ENCODE data around the gene THSD4. TPM values are rescaled to one million over a fixed set of nuclear protein-coding genes. Genes with fewer than 3 reads are reported as not detected.

Gene THSD4
- total RNA-seq, 1 experiment from 2014 or later, result 65.4 TPM

- no peak for TF ChIP-seq POLR2AphosphoS5 (IDR thresholded peaks at IDR 0.05; ENCODE audit: low read depth, low read length)
- no peak for TF ChIP-seq REST (IDR thresholded peaks at IDR 0.05; ENCODE audit: insufficient read depth in 1 of 2, low read depth in 2 of 2, low read length in 1 of 2)
- no peak for TF ChIP-seq CTCF (IDR thresholded peaks at IDR 0.05)
- no peak for TF ChIP-seq SIN3A (IDR thresholded peaks at IDR 0.05; ENCODE audit: borderline replicate concordance, insufficient read depth, low read depth, low read length)
- no peak for TF ChIP-seq TCF7L2 (IDR thresholded peaks at IDR 0.05; ENCODE audit: low read depth, low read length)
- BruUV-seq (replicated peaks), result no TSS peak
- no peak for ATAC-seq
- ChIA-PET CTCF (no interaction called here), POLR2A (no interaction called here)
- Histone ChIP-seq H3K36me3 (ENCODE audit: control insufficient read depth, insufficient read depth, low read length) (no peaks in the 10 kb centered on the region; the same call in 1 of the 2 replicates), H3K9me3 (ENCODE audit: control insufficient read depth, insufficient read depth, low read depth, low read length) (no peaks in the 10 kb centered on the region), H3K4me1 (ENCODE audit: control insufficient read depth, insufficient read depth, low read length) (no peaks in the 10 kb centered on the region), H3K27me3 (ENCODE audit: control insufficient read depth, insufficient read depth, low read length) (no peaks in the 10 kb centered on the region), H3K4me3 (ENCODE audit: low read depth in 2 of 2, low read length in 2 of 2) (no peak overlapping the region), H3K27ac (ENCODE audit: low read length) (no peak overlapping the region)
- no peak for DNase-seq (ENCODE audit: low read depth, low spot score)
- in situ Hi-C loops (cut with HindIII; ENCODE audit: low pct_unique_long_range_greater_than_20kb, low sequenced_read_pairs), result no loop called here
- intact Hi-C loops (cut with micrococcal nuclease; ENCODE audit: unreplicated experiment), result no loop called here
Observed at GRCh38 chr15:71331173-71331572, 215.9 kb downstream of the THSD4 start.

DNA sequence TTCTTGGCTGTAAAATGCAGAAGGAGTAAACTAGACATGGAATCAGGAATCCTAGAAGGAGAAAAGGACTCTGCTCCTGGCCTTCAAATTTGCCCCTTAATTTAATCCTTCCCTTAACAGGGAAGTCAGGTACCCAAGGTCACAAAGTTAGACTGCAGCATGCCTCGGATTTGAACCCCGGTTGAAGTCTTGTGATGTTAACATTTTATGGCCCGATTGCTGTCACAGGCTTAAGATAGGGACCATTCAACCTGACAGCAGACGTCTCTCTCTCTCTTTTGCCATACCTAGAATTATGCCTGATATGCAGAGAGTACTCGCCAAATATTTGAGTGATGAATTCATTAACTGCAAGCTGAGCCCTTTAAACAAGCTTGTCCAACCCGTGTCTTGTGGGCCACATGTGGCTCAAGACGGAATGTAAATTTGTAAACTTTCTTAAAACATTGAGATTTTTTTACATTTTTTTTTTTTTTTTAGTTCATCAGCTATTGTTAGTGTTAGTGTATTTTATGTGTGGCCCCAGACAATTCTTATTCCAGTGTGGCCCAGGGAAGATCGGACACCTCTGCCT lies 217.2 kb downstream of the THSD4 start:
- DNase-seq (ENCODE audit: low read depth, low spot score) (no peak), ATAC-seq (no peak)
- no peaks in the 10 kb centered on the region; the same call in 1 of the 2 replicates for H3K36me3 ChIP-seq (ENCODE audit: control insufficient read depth, insufficient read depth, low read length)
- H3K4me1 ChIP-seq (ENCODE audit: control insufficient read depth, insufficient read depth, low read length), result no peaks in the 10 kb centered on the region
- intact Hi-C loops (cut with micrococcal nuclease; ENCODE audit: unreplicated experiment) (no loop called here), in situ Hi-C loops (cut with HindIII; ENCODE audit: low pct_unique_long_range_greater_than_20kb, low sequenced_read_pairs) (no loop called here)
- BruUV-seq (replicated peaks), result no TSS peak
- H3K9me3 ChIP-seq (ENCODE audit: control insufficient read depth, insufficient read depth, low read depth, low read length), result no peaks in the 10 kb centered on the region
- POLR2A ChIA-PET, result no interaction called here
- TF ChIP-seq POLR2AphosphoS5 (IDR thresholded peaks at IDR 0.05; ENCODE audit: low read depth, low read length), result no peak
- TF ChIP-seq SIN3A (IDR thresholded peaks at IDR 0.05; ENCODE audit: borderline replicate concordance, insufficient read depth, low read depth, low read length), result no peak
- TF ChIP-seq REST (IDR thresholded peaks at IDR 0.05; ENCODE audit: insufficient read depth in 1 of 2, low read depth in 2 of 2, low read length in 1 of 2), result no peak
- TF ChIP-seq CTCF (IDR thresholded peaks at IDR 0.05), result no peak
- TF ChIP-seq TCF7L2 (IDR thresholded peaks at IDR 0.05; ENCODE audit: low read depth, low read length), result no peak
- no peak overlapping the region for H3K4me3 ChIP-seq (ENCODE audit: low read depth in 2 of 2, low read length in 2 of 2)
- H3K27me3 ChIP-seq (ENCODE audit: control insufficient read depth, insufficient read depth, low read length), result no peaks in the 10 kb centered on the region
- no peak overlapping the region for H3K27ac ChIP-seq (ENCODE audit: low read length)
- CTCF ChIA-PET, result no interaction called here
